Common myeloid progenitor, CD34-positive (primary cell): Measurements from ENCODE around the gene FASTKD2.
"Not testable (repeated sequence)": the region's sequence is repeated elsewhere in the genome, so short reads cannot be mapped to it uniquely, and the experiment has no call there.

ENCODE experiments used
- CTCF ChIA-PET: fragments of 350-600 bp; sonication (Branson Sonifier 250); formaldehyde crosslinking; loops from one replicate; lab custom pipeline; 2021; ENCODE audit warnings: antibody characterized with exemption; lab: Charles Lee
- POLR2A ChIA-PET: fragments of 350-600 bp; sonication (Branson Sonifier 250); formaldehyde crosslinking; loops from one replicate; lab custom pipeline; 2021; ENCODE audit warnings: antibody characterized with exemption; lab: Charles Lee
- DNase-seq, 3 donors: peaks; one replicate each; pipeline versions ENCODE4 v3.0.0 to v3.0.0-alpha.2; 2013
- H3K27ac ChIP-seq, 2 experiments: 1 replicate in 1 of 2; 2 replicates in 1 of 2; pipeline ENCODE4 v1.7.0; 2013; ENCODE audit warnings: inconsistent platforms in 2 of 2, low read length in 2 of 2, mild to moderate bottlenecking in 2 of 2, low read depth in 1 of 2, moderate library complexity in 1 of 2; ENCODE audit not compliant: severe bottlenecking in 2 of 2, insufficient read depth in 1 of 2, poor library complexity in 1 of 2
- H3K27me3 ChIP-seq, 5 experiments: replicated peaks in 2 of 5; 1 replicate in 3 of 5; 2 replicates in 2 of 5; pipeline versions ENCODE4 v1.6.1 to v1.7.0; 2013; ENCODE audit warnings: low read length in 4 of 5, mild to moderate bottlenecking in 2 of 5, moderate library complexity in 2 of 5, inconsistent platforms in 1 of 5; ENCODE audit not compliant: insufficient read depth in 5 of 5, control insufficient read depth in 4 of 5
- H3K36me3 ChIP-seq, 4 experiments: 1 replicate in 2 of 4; 2 replicates in 2 of 4; pipeline versions ENCODE4 v1.6.1 to v1.7.0; 2013; ENCODE audit warnings: low read length in 3 of 4, control low read depth in 1 of 4, mild to moderate bottlenecking in 1 of 4; ENCODE audit not compliant: control insufficient read depth in 4 of 4, insufficient read depth in 4 of 4
- H3K4me1 ChIP-seq, 4 experiments: 1 replicate in 3 of 4; 2 replicates in 1 of 4; pipeline versions ENCODE4 v1.6.1 to v1.7.1; 2013; ENCODE audit warnings: low read length in 3 of 4, mild to moderate bottlenecking in 3 of 4, control low read depth in 1 of 4, inconsistent platforms in 1 of 4, moderate library complexity in 1 of 4; ENCODE audit not compliant: control insufficient read depth in 4 of 4, insufficient read depth in 4 of 4; ENCODE audit errors: control extremely low read depth in 1 of 4
- H3K4me3 ChIP-seq, 7 experiments: 1 replicate in 4 of 7; 2 replicates in 3 of 7; pipeline versions ENCODE4 v1.5.1 to v1.7.0; 2013; ENCODE audit warnings: mild to moderate bottlenecking in 7 of 7, low read length in 6 of 7, moderate library complexity in 6 of 7, inconsistent platforms in 2 of 7, low read depth in 2 of 7, control low read depth in 1 of 7; ENCODE audit not compliant: insufficient read depth in 4 of 7, control insufficient read depth in 1 of 7; ENCODE audit errors: extremely low read depth in 1 of 7
- H3K9me3 ChIP-seq, 5 experiments: 1 replicate in 4 of 5; 2 replicates in 1 of 5; pipeline versions ENCODE4 v1.6.1 to v1.7.1; 2013; ENCODE audit warnings: low read length in 4 of 5, mild to moderate bottlenecking in 2 of 5, inconsistent platforms in 1 of 5, low read depth in 1 of 5, moderate library complexity in 1 of 5; ENCODE audit not compliant: control insufficient read depth in 4 of 5, insufficient read depth in 2 of 5; ENCODE audit errors: control extremely low read depth in 1 of 5
- WGBS: methylation state at CpG from one replicate; pipeline ENCODE4 v1.1.5; 2013; ENCODE audit not compliant: insufficient coverage; 5-methylcytosine and 5-hydroxymethylcytosine counted together

Gene FASTKD2

DNA sequence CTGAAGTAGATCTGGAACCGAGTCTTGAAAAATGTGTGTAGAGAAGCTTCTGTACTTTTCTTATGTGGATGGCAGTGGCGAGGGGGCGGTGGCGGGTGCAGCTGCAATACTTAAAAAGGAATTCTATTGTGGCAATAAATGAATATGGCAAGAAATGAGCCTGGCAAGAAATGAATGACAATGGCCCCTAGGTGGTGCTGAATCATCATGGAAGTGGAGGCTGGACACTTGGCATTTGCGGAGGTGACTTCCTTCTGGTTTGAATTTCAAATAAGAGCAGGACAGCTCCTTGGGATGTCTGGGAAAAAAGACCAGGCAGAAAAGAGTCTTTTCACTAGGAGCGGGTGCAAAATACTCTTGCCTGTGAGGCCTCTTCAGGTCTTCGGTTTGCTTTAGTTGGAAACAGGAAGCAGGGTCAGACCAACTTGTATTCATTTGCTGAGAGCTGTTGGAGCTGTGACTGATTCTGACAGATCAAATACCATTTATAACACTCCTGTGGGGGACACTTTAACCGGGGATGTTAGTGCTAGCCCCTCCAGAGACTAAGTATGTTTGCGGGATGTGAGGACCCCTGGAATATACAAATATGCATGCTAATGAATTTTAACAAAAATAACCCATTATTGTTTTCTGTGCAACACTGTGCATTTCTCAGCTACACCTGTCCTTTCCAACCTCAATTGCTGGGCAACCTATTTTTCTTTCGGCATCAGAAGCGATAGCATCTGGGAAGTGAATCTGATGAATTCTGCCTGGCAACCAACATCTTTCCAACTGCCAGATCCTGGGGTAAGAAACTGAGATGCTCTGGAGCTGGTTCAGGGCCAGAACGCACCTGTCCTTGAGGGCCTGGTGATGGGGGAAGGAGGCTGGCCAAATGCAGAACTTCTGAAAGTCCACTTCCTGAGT is 35.4 kb downstream of the FASTKD2 start:
- no peaks in the 10 kb centered on the region for H3K9me3 ChIP-seq
- DNase-seq: peak; percentile 72 to 80 (median 77)
- H3K4me1 ChIP-seq: peaks cover 7 to 42% (median 30%) of the 10 kb centered on the region in 4 experiments
- H3K27ac ChIP-seq: no peak overlapping the region
- peak overlapping the region in 5 of 7 experiments; percentile 42 to 77 (median 66) for H3K4me3 ChIP-seq
- WGBS: 25% methylated on average over 9 of the region's 12 CpGs
- CTCF ChIA-PET: interaction anchor here (0.6 to 4.4 kb wide), 39 partner anchors 9 to 683 kb away, joined by 3 to 31 read pairs (median 4); partner anchors contain the start of gene KLF7
- peaks cover 0 to 3% (median under 1%) of the 10 kb centered on the region in 4 experiments for H3K36me3 ChIP-seq
- POLR2A ChIA-PET: interaction anchor here (0.6 to 1.3 kb wide), 2 partner anchors 329 to 364 kb away, joined by 3 to 4 read pairs; no protein-coding TSS in a partner anchor
- H3K27me3 ChIP-seq: no peaks in the 10 kb centered on the region

DNA sequence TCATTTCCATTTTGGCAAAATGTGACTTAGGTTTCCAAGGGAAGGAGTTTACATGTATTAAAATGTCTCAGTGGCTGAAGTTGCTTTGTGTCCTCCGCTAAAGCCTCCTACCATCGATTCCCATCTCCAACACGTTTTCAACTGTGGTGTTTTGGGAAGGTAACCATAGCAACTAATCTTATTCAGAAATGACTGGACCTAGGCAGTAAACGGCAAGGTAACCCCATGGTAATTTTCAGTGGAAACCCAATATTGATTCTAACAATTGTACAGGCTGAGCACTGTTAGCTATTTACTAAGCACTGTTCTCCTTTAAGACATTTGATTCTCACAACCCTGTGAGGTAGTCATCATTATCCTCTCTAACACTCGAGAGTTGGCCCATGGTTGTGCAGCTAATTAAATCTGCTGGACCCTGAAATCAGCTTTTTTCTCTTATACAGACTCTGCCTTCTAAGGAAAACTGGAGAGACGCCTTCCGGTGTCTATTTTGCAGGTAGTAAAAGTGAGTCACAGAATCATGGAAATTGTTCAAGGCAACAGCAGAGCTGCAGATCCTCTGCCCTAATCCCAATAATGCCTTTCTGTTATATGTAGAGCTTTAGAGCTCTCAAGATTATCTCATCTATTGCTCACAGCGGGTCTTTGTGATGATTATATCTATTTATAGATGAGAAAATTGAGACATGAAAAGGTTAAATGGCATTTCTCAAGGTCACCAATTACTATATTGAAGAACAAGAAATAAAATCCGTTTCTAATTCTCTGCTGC is 36.2 kb downstream of the FASTKD2 start:
- Histone ChIP-seq H3K4me3 (no peak overlapping the region), H3K27me3 (no peaks in the 10 kb centered on the region), H3K4me1 (peaks cover 7 to 42% (median 30%) of the 10 kb centered on the region in 4 experiments), H3K9me3 (no peaks in the 10 kb centered on the region), H3K27ac (no peak overlapping the region), H3K36me3 (peaks cover 0 to under 1% (median 0%) of the 10 kb centered on the region in 4 experiments)
- DNase-seq: no peak
- CTCF ChIA-PET: interaction anchor here (0.5 to 4.4 kb wide), 29 partner anchors 10 to 866 kb away, joined by 3 to 31 read pairs (median 4); partner anchors contain the start of gene KLF7
- POLR2A ChIA-PET: interaction anchor here (1.3 kb wide), 1 partner anchor 364 kb away, joined by 3 read pairs; no protein-coding TSS in a partner anchor
- 95% methylated on average over 6 of the region's 9 CpGs for WGBS

DNA sequence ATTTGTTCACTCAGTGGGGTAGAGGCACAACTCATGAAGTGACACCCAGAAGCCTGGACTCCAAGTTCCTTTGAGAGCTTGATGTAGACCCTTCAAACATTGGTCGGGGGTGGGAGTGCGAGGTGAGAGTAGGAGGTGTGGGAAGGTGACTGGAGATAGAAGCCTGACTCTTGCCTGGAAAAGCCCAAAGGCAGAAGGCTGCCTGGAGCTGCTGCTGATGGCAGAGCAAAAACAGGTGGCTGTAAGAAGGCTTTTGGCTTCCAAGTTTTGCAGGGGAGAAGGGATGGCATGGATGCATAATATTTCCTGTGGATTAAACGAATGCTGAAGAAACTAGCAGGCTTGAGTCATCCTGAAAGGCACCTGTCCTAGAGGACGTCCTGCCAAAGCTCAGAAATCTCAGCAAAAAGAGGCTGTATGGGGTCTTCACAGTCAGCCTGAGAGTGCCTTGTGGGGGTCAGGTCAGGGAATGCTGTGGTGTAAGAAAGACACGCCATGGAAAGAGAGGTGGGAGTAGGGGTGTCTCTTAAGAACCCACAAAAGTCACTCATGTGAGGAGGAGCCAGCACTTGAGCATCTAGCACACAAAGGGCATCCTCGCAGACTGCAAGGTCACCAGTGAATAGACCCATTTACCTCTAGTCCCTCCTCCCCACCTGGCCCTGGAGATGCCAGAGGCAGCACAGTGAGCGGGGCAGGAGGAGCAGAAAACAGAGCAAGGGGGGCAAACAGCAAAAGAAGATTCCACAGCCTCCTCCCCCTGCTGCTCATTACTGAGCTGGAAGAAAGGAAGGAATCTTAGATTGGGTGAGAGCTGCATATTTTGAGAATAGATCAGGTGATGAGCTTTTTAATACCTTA is 37.5 kb downstream of the FASTKD2 start:
- no peaks in the 10 kb centered on the region for H3K36me3 ChIP-seq
- WGBS: 98% methylated on average over 7 of the region's 7 CpGs
- POLR2A ChIA-PET: interaction anchor here (0.6 to 1.1 kb wide), 2 partner anchors 65 to 327 kb away, joined by 3 to 4 read pairs; no protein-coding TSS in a partner anchor
- H3K27ac ChIP-seq: no peak overlapping the region
- no peaks in the 10 kb centered on the region for H3K27me3 ChIP-seq
- H3K4me1 ChIP-seq: peaks cover 7 to 35% (median 24%) of the 10 kb centered on the region in 4 experiments
- no peak overlapping the region for H3K4me3 ChIP-seq
- H3K9me3 ChIP-seq: no peaks in the 10 kb centered on the region
- DNase-seq: no peak
- CTCF ChIA-PET: interaction anchor here (1.5 to 4.4 kb wide), 3 partner anchors 17 to 674 kb away, joined by 3 to 27 read pairs (median 3); no protein-coding TSS in a partner anchor

DNA sequence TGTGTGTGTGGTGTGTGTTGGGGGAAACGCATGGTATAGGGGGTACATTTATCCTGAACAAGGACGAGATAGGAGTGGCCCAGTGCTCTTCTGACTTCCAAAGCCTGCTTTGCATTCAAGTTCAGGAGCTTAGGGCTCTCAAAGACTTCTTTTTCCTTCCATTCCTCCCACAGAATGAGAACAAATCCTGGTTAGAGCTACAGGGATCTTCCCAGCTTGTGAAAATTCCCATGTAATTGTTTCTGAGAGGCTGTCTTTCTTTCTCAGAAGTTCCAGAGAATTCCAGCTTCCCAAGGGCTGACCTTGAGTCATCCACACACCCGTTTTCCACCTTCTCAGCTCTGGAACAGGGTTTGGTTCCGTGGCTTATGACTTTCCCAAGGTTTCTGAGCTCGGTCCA is 38.9 kb downstream of the FASTKD2 start:
- H3K36me3 ChIP-seq: no peaks in the 10 kb centered on the region
- H3K4me3 ChIP-seq: no peak overlapping the region
- CTCF ChIA-PET: interaction anchor here (1.5 to 1.9 kb wide), 2 partner anchors 16 to 669 kb away, joined by 3 to 8 read pairs; no protein-coding TSS in a partner anchor
- DNase-seq: no peak
- H3K27ac ChIP-seq: no peak overlapping the region
- peaks cover 6 to 24% (median 13%) of the 10 kb centered on the region in 4 experiments for H3K4me1 ChIP-seq
- 87% methylated on average over 3 of the region's 5 CpGs for WGBS
- no peaks in the 10 kb centered on the region for H3K27me3 ChIP-seq
- no peaks in the 10 kb centered on the region for H3K9me3 ChIP-seq
- POLR2A ChIA-PET: no interaction called here

DNA sequence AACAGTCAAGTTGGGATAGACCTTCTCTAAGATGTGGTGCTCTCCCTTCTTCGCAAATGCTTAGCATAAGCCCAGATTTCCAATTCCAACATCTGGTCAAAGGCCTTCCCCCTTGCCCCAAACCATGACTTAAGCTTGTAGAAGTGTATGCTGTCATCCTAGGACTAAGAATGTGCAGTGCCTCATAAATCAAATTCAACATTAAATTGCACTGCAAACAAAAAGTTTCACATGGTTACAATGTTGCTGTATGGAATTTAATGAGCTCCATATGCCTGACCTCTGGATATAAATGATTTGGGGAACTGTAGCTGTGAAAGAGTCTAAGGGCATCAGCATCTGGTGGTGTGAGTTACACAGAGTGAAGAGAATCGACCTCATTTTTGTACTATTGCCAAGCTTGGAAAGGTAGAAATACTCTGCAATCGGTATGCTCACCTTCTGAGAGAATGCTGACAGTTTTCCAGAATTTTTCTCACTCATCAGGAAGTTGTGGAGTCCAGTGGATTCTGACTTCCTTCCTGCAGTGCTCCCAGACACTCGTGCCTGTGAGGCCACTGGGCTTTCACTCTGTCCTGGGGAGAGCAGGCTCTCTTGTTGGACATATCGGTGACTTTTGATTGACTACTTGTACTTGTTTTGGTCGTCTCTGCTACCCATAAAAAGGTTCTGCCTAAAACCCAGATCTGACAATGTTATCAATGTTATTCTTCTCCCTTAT is 40.6 kb downstream of the FASTKD2 start:
- POLR2A ChIA-PET: no interaction called here
- Histone ChIP-seq H3K36me3 (no peaks in the 10 kb centered on the region), H3K27me3 (no peaks in the 10 kb centered on the region), H3K27ac (no peak overlapping the region), H3K9me3 (no peaks in the 10 kb centered on the region), H3K4me3 (no peak overlapping the region), H3K4me1 (peaks cover under 1 to 8% (median 3%) of the 10 kb centered on the region in 4 experiments)
- WGBS: 80% methylated on average over 5 of the region's 6 CpGs
- no peak for DNase-seq
- CTCF ChIA-PET: interaction anchor here (0.6 to 1.9 kb wide), 2 partner anchors 668 to 727 kb away, joined by 3 to 8 read pairs; no protein-coding TSS in a partner anchor

DNA sequence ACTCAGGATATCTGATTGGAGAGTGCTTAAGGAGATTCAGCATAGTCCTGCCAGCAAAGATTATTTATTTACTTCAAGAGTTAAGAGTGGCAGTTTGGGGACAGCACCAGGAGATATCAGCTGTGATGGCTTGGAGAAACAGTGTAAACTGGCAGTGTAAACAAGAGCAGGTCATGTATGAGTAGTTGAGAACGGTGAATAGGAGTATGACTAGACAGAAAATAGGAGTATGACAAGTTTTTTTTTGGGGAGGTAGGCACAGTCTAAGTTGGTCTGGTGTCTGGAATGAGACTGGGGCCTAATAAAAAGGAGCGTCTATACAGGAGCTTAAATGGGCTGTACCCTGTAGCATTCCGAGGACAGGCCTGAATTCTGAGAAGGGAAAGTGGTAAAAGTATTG is 42.2 kb downstream of the FASTKD2 start:
- H3K27ac ChIP-seq, H3K27me3 ChIP-seq, POLR2A ChIA-PET, H3K4me3 ChIP-seq, DNase-seq, H3K36me3 ChIP-seq, CTCF ChIA-PET, H3K4me1 ChIP-seq, H3K9me3 ChIP-seq: not testable (repeated sequence)
- WGBS: no CpG with 5 or more reads among the region's 3 CpGs
